ENCODE results near the gene ZNF804B.

Gene ZNF804B

DNA sequence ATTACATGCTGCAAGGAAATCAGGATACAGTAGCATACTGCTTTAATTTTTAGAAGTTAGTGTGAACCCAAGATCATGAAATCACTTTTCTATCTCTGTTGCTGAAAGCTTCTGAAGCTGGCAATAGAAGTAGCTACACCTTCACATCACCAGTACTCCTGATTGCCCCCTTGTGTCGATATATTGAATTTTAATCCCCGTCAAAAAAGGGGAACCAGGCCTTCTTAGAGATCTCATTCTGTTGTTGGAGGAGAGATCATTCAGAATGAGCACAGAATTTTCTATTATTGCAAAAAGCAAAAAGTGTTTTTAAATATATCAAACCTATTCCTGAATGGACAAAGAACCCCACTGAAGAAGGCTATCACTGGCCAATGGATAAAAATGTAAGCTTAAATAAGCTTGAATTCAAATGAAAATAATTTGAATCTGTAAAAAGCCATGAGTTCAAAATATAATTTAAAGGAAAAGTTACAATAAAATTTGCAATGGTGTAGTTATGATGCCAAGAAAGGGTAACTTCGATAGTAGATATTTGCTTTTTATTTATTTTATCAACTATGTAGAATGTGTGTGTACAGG lies 75.7 kb downstream of the ZNF804B start:
- peak in 1 of 2 experiments; percentile 6 for DNase-seq (ENCODE audit: low read depth in 2 of 2)

DNA sequence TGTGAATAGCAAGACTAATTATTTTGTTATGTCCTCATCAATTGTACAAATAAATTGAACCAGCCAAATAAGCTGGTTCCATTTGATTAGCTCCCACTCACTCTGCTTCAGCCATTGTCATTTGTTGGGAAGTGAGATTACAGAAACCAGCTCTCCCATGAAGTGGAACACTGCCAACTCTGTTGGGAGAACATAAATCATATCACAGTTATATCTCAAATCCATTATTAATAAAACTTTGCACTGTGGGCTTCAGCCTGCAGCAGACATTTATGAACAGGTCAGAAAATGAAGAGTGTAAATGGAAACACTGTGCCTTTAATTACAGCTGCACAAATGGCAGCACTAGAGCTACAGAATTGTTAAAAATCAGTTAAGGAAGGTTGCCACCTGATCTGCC lies 82.7 kb downstream of the ZNF804B start:
- DNase-seq (ENCODE audit: low read depth in 2 of 2) = no peak

DNA sequence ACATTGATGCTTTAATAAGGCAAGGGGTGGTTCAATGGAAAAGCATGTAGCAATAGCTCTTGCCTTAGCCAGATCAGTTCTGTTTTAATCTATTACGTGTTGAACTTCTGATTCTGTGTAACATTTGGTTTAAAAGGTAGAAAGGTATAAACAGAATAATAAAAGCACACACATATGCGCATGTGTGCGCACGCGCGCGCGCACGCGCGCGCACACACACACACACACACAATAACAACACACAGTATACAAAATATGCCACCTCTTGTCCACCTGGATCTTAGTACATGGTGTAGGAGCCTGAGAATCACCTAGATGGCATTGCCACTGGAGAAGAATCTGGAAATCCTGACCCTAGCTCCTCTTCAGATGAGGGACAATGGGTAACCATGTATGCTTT lies 85.6 kb downstream of the ZNF804B start:
- no peak for DNase-seq (ENCODE audit: low read depth in 2 of 2)

DNA sequence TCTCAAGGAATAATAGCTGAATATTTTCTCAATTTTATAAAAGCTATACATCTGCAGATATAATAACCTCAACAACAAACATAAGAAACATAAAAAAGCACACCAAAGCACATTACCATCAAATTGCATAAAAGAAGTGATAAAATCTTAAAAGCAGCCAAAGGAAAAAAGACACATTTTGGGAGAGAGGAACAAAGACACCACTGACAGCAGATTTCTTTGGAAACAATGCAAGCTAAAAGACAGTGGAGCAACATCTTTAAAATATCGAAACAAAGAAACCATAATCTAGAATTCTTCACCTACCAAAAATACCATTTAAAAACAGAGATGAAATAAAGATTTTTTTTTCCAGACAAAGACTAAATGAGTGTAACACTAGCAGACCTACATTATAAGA lies 91.7 kb downstream of the ZNF804B start:
- no peak for DNase-seq (ENCODE audit: low read depth in 2 of 2)

DNA sequence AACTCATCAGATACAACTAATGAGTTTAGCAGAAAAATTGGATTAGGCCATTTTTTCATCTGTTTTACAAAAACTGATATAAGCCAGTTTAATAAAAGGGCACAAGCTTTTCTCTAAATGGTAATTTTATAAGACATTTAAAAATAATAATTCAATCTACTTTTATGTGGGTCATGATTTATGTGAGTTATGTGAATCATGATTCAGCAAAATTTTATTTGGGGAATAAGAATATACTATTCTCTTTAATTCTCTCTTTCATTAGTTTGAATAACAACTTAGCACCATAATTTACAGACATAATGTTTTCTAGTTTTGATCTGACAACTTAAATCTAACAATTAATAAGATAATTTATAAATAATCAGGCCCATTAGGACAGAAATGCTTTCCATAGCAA lies 99.8 kb downstream of the ZNF804B start:
- DNase-seq (ENCODE audit: low read depth in 2 of 2) = no peak

DNA sequence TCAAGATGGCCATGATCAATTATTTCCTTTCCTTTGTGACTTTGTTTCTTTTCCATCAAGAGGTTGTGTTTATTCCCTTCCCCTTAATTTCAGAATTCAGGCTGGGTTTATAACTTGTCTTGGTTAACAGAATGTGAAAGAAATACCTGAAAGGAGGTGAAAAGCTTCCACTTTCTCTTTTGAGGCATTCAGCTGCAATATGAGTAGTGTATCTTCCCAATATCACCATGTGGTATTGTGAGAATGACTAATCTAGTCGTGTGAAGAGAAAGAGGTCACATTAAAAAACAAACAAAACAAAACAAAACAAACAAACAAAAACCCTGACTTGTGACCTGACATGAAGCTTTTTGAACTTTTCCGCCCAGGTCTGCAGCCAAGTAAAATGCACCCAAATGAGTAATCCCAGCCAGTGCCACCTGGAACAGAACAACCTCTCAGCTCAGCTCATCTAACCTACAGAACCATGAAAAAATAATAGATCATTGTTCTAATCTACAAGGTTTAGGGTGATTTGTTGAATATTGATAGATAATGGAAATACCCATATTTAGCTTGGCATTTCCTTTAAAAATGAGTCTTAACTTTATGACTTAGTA lies 106.9 kb downstream of the ZNF804B start:
- DNase-seq (ENCODE audit: low read depth in 2 of 2) = no peak

DNA sequence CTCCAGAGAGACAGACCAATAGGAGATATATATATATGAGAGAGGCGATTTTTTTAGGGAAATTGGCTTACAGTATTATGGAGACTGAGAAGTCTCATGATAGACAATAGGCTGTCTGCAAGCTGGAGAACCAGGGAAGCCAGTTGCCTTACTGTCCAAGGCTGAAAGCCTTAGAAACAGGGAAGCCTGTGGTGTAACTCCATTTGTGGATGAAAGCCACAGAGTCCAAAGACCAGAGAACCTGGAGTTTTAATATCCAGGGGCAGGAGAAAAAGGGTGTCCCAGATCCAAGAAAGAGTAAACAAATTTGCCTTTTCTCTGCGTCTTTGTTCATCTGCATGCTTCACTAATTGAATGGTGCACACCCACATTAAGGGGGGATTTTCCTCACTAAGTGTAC lies 107.7 kb downstream of the ZNF804B start:
- no peak for DNase-seq (ENCODE audit: low read depth in 2 of 2)

DNA sequence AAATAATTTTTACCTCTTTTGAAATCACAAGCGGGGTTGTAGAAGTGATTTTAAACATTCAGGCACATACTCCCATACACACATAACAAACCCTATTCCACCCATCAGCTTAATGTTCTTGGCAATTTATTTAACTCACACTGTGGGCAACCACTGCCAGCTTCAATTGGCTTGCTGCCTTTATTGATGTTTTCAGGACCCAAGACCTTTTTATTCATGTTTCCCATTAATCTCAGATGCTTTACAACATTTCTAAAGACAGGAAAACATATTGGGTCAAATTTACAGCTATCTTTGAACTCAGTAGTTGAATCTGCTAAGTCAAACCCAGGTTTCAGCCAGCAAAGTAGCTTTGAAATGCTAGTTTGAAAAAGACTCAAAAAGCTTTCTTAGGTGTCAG lies 109.0 kb downstream of the ZNF804B start:
- no peak for DNase-seq (ENCODE audit: low read depth in 2 of 2)

DNA sequence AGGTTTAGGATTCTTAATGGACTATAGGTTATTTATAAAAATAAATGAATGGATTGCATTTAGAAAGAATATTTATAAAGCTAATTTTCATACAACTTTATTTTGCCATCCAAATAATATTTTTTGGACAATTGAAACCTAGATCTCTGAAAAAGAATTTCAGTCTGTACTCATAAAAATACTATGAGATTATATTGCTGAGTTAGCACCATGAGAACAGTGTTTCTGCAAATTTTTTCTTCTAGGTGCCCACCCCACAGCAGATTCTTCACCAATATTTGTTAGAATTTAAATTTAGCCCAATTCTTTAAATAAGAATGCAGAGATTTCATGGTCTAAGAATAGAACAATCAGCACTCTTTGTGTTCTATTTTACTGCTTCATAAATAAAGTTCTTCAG lies 121.6 kb downstream of the ZNF804B start:
- no peak for DNase-seq (ENCODE audit: low read depth in 2 of 2)

DNA sequence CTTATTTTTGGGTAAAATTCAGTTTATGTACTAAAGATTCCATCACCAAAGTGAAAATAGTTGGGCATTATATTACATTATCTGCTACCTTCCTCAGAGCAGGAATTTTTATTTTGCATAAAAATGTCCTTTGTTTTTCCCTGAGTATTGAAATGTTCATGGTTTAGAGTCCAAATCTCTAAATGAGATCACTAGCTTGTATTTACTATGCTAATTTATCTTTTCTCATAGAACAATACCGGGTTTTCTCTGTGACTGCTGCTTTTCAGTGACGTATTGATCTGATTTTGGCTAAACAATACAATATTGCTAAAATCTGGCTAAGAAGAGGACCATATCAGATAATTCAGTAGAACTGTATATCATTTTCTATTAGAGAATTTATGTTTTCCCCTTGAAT lies 125.6 kb downstream of the ZNF804B start:
- no peak for DNase-seq (ENCODE audit: low read depth in 2 of 2)

DNA sequence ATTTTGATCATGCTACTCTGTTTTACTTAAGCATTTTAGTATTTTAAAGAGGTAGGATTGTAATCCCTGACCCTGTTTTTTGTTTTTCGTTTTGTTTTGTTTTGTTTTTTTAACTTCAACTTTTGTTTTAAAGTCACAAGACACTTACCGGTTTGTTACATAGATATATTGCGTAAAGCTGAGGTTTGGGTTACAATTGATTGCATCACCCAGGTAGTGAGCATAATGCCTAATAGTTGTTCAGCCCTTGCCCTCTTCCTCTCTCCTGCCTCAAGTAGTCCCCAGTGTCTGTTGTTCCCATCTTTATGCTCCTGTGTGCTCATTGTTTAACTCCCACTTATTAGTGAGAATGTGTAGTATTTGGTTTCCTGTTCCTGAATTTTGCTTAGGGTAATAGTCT lies 129.2 kb downstream of the ZNF804B start:
- no peak for DNase-seq (ENCODE audit: low read depth in 2 of 2)

DNA sequence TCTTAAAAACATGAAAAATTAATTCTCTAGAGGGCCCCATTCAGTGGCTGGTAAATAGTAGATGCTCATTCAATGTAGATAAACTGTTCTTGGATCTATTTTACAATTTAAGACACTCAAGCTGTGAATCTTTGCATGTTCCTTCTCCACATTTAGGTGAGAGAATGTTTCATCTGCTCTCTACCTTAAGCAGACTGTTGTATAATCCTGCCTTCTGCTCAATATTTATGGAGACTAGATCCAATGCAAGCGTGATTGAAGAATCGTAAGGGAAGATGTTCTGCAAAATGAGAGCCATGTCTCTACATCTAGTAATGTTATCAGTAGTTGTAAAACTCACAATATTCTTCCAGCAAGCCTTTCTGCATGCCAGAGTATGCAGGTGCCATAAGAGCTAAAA lies 151.0 kb downstream of the ZNF804B start:
- DNase-seq (ENCODE audit: low read depth in 2 of 2) = no peak

DNA sequence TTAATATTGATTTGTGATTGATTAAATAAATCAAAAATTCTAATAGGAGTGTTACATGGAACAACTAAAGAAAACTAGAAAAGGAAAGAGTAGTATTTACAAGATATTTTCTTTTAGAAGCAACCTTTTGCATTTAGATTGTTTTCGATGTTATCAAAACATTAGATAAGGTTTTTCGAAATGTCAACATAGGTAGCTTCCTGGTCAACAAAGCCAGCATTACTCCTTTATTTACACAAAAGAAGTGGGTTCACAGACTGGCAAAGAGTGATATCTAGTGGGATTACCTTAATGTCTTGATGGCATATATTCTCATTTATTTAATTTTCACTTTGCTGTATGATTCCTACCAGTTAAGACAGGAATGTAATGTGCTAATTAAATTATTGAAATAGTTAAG lies 153.4 kb downstream of the ZNF804B start:
- no peak for DNase-seq (ENCODE audit: low read depth in 2 of 2)

DNA sequence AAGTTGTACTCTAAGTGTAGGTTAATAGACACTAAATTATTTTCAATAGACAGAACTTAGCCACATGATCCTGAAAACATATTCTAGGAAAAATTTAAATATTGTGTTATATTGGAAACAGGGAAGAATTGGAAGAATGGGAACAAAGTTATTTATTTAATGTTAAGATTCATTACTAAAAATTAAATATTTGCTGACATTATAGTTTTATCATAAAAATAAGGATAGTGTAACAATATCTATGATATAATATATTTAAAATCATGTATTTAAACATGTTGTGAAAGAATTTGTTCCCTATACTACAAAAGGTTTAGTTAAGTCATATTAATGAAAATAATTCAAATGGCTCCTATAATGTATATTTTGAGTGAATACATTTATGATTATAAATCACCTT lies 156.1 kb downstream of the ZNF804B start:
- DNase-seq (ENCODE audit: low read depth in 2 of 2) = no peak

DNA sequence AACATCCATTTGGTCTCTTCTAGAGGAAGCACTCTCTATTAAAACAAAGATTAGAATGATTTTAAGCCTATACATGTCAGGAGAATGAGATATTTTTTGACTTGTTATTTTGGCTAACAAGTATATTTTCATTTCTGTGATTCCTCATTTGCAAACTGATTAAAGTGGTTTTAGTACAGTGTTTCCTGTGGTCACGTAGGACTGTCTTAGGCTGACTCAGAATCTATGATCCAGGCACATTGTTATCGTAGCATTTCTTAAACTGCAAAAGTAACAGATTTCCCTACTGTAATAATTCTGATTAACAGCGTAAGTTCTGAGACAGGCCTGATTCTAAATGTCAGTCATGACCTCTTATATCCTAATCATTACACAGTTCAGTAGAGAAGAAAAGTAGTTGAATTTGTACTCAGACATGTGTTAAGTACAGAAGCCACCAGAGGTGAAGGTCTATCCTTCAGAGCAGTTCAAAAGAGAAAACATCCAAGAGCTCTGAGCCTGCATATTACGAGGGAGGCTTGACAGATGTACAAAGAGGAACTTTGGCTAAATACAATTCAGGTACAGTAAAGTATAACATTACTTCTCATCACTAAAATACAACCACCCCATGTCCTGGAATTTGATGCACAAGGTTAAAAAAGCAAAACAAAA lies 160.1 kb downstream of the ZNF804B start:
- DNase-seq (ENCODE audit: low read depth in 2 of 2) = no peak

DNA sequence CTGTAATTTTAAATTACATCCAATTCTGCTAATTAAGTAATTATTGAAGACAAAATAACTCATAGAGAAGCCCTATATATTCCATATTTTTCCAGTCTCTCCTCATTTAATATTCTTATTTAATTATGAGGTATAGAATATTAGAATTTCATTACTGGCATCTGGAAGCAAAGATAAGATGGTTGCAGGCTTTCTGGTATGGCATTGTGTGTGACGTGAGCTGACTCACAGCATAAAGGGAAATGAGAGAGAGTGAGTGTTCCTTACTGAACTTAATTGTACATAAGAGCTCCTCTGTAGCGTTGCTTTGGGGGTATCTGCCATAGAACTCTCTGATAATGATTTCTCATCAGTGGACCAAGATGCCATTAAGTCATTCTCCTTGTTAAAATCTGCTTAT lies 163.4 kb downstream of the ZNF804B start:
- no peak for DNase-seq (ENCODE audit: low read depth in 2 of 2)

DNA sequence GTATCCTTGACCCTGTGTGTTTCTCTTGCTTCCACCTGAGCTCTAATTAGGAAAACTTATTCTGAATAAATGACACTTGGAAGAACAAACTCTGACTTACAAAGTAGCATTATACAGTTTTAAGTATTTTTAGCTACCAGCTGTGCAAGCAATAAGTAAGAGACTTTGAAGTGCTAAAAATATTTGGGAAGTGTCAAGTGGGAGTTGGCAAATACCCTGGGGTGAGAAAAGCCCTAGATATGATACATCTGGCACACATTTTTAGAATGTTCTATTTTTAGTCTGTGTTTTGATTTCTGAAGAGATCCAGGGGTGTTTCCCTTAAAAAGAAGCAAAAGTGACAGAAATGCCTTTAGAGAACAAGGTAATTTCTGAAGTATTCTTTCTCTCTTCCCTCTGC lies 168.8 kb downstream of the ZNF804B start:
- no peak for DNase-seq (ENCODE audit: low read depth in 2 of 2)

DNA sequence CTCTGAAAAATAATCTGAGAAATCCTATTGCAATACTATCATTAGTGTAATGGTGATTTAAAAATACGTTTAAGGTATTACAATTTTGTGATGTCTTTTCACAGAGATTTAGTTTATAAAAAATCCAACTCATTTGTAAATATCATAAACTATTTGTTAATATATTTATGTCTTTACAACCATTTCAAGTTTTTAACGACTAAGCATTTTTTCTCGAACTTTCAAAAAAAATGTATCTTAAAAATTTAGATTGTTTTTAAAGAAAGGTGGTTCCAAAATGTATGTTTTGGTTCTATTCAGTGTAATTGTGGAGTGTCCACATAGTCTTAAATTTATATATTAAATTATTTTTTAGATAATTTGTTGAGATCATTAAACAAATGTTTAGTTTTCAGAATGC lies 170.2 kb downstream of the ZNF804B start:
- DNase-seq (ENCODE audit: low read depth in 2 of 2) = no peak

DNA sequence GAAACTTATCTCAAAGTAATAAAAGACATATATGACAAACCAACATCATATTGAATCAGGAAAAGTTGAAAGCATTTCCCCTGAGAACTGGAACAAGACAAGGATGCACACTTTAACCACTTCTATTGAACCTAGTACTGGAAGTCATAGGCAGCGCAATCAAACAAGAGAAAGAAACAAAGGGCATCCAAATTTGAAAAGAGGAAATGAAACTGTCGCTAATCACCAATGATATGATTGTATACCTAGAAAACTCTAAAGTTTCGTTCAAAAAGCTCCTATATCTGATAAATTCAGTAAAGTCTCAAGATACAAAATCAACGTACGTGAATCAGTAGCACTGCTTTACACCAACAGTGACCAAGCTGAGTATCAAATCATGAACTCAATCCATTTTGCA lies 173.8 kb downstream of the ZNF804B start:
- DNase-seq (ENCODE audit: low read depth in 2 of 2) = no peak

DNA sequence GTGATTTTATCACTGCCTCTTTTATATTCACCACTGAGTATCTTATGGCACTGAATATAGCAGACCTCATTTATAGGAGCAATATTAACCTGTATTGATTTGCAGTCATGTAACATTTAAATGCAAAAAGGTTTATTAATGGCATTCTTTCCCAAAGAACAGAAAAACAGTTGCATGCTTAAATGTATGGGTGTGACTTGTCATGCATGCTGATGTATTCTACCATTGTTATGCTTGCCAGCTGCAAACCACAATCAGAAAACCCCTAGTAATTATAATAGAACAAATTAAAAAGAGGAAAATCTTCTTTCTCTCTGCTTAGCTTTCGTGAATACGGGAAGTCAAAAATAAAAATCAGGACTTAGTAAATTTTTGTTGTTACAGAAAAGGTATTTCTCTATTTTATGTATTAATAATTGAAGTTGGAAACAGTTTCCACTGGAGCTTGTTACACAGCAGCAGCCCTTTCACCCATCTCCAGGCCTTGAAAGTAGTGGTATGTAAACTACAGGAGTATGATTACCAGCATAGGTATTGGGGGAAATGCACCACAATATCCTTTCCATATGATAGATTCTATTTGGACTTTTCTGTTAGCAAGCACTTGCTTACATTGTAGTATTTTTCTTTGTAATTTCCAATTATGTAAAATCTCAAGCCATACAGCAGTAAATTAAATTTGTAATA lies 183.5 kb downstream of the ZNF804B start:
- no peak for DNase-seq (ENCODE audit: low read depth in 2 of 2)

DNA sequence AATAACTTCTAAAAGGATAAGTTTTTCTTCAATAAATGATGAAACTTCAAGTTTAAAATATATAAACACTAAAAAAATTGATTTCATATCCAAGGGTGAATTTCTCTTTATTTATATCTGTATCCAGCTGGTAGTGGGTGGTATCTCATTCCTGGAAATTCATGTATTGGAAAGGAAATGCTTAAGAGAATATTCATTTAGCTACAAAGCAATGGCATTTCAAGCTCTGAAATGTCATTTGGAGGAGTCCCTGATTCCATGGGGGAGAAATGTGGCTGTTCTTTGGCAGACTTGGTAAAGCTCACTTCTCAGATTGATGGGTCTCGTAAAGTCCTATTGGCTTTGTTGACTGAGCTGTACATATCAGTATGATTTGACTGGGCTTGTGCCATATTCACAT lies 192.3 kb downstream of the ZNF804B start:
- DNase-seq (ENCODE audit: low read depth in 2 of 2) = no peak

DNA sequence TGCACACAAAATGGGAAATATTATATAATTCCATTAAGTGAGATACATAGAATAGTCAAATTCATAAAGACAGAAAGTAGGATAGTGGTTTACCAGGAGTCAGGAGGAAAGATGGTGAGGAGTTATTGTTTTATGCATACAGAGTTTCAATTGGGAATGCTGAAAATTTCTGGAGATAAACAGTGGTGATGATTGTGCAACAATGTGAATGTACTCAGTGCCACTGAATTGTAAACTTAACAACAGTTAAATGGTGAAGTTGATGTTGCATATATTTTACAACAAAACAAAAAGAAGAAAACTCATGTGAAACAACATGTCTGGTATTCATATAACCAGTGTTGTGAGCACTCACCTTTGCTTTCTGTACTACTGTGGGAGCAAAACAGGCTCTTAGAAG lies 204.9 kb downstream of the ZNF804B start:
- DNase-seq (ENCODE audit: low read depth in 2 of 2) = no peak

DNA sequence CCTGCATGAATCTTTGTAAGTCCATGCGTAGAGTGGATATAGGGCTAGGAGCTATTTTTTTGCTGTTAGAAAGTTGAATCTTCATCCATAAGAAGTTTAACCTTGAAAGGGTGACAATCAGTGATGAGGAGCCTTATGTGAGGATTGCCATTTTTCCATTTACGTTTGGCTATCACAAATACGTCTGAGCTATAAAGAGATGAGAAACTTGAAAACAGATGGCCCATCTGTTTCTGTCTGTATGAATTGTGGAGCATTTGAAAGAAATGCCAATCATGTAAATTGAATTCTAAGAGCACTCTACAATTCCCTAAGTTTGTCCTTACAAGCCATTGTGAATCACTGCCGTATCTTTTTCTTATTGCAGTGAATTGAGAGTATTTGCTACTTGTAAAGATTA lies 205.9 kb downstream of the ZNF804B start:
- DNase-seq (ENCODE audit: low read depth in 2 of 2) = no peak

All from fibroblast of skin of left quadriceps (primary cell).